ENCODE measurements around the gene MAFG. TPM values are rescaled to one million over a fixed set of nuclear protein-coding genes. Genes with fewer than 3 reads are reported as not detected.

Gene MAFG
- total RNA-seq, 1 donor: 19.1 TPM

DNA sequence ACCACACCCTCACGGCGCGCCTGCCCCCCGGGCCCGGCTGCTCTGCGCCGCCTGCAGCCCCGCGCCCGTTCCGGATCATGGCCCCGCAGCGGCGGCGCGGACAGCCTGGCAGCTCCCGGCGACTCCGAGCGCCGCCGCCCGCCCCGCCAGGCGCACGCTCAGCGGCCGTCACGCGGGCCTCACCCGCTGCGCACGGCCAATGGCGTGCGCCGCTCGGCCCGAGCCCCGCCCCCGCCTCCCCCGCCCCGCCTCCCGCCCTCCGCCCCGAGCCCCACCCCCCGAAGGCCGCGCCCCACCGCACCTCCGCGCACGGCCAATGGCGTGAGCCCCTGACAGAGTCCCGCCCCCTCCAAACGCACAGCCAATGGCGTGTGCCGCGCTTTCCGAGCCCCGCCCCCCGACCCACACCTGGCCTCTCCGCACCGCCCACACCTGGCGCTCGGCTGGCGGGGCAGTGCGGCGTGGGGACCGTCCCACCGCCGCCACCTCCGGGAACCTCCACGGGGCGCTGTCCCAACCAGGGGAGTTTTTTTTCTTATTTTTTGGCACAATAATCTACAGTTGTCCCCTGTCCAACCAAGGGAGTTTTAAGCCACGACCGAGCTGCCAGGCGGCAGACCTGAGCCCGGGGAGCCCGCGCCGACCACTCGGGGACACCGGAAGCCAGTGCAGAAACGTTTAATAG lies 16.1 kb downstream of the MAFG start, which contains the start of gene PCYT2:
Gene PCYT2, minus strand, starts transcription at position 123 of the 685 bp plus-strand sequence. Its CDS starts 44 bp downstream, at position 79.
- TF ChIP-seq, protein P1, sequence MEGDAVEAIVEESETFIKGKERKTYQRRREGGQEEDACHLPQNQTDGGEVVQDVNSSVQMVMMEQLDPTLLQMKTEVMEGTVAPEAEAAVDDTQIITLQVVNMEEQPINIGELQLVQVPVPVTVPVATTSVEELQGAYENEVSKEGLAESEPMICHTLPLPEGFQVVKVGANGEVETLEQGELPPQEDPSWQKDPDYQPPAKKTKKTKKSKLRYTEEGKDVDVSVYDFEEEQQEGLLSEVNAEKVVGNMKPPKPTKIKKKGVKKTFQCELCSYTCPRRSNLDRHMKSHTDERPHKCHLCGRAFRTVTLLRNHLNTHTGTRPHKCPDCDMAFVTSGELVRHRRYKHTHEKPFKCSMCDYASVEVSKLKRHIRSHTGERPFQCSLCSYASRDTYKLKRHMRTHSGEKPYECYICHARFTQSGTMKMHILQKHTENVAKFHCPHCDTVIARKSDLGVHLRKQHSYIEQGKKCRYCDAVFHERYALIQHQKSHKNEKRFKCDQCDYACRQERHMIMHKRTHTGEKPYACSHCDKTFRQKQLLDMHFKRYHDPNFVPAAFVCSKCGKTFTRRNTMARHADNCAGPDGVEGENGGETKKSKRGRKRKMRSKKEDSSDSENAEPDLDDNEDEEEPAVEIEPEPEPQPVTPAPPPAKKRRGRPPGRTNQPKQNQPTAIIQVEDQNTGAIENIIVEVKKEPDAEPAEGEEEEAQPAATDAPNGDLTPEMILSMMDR (IDR thresholded peaks at IDR 0.05; ENCODE audit: insufficient read depth, low read length): no peak
- H3K4me3 ChIP-seq (ENCODE audit: low read depth, low read length): peak within 1 kb of the TSS; percentile 81
- peak; percentile 77 for DNase-seq (ENCODE audit: low read depth)

DNA sequence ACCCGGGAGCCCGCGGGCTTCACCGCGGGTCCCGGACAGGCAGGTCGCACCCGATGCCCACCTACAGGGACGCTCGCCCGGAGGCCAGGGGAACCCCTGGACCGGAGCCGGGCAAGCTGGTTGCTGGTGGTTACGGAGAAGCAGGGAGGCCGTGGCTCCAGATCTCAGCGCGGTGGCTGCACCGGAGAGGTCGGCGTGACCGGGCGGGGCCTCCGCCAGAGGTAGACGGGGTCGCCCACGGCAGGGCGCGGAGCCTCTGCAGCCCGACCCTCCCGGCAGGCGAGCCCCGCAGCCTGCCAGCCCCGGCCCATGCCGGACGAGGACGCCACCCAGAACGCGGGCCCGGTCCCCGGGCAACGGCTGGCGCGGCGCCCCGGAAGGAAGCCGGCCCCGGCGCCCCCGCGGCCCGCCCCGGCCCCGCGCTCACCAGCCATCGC lies 16.7 kb downstream of the MAFG start:
- H3K4me3 ChIP-seq (ENCODE audit: low read depth, low read length): peak overlapping the region; percentile 81
- no peak for DNase-seq (ENCODE audit: low read depth)

DNA sequence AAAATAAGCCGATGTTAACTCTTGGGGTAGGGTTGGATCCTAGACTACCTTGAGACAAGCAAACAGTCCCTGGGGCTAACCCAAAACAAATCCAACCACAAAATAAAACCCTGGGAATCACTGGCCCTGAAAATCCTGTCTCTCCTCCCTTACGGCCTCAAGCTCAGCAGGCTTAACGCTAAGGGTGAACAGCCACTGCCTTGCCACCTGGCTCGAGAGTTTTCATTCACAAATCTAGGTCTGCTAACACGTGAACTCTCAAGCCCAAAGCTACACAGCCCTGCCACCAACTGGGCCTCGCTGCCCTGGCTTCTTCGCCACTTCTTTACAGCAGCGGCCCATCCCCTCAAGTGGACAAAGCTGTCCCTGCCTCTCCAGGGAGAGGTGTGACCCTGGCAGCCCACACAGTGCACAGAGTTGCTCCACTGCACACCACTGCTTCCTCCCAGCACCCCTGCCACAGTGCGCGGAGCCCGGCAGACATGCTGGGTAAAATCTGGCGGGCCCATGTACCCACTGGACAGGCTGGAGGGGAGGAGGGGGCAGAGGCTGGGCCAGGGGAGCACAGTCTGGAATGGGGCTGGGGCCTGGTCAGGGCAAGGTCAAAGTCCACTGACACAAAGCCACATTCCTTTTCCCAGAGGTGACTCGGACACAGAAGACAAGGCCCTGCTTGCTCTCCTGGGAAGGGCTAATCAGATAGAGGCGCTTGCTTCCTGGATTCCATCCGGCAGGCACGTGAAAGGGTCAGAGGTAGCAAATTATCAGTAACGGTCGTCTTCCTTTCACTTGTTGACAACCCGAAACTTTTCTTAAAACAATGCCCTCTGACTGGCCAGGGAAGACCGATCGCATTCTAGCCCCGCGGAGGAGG lies 17.3 kb downstream of the MAFG start:
- H3K4me3 ChIP-seq (ENCODE audit: low read depth, low read length): peak overlapping the region; percentile 81
- DNase-seq (ENCODE audit: low read depth): no peak
- TF ChIP-seq, protein P1 (IDR thresholded peaks at IDR 0.05; ENCODE audit: insufficient read depth, low read length): no peak

More for the DNA sequence above, 16.7 kb downstream of the MAFG start:
- TF ChIP-seq, protein P1 (IDR thresholded peaks at IDR 0.05; ENCODE audit: insufficient read depth, low read length): no peak

DNA sequence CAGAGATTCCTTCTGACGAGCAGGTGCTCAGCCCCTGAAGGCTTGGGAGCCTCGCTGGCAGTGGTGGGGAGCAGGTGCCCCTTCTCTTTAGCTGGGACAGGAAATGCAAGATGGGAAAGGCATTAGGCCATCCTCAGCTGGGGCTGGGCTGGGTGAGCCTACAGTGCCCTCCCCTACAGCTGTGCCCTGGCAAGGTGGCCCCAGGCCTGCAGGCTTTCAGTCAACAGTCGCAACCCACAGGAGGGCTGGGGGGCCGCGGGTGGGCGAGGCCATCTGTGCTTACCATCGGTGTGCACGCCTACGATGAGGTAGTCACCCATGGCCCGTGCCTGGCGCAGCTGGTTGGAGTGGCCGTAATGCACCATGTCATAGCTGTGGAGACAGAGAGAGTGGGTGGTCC lies 18.3 kb downstream of the MAFG start:
- H3K4me3 ChIP-seq (ENCODE audit: low read depth, low read length): no peak overlapping the region
- DNase-seq (ENCODE audit: low read depth): no peak
- TF ChIP-seq, protein P1 (IDR thresholded peaks at IDR 0.05; ENCODE audit: insufficient read depth, low read length): no peak

DNA sequence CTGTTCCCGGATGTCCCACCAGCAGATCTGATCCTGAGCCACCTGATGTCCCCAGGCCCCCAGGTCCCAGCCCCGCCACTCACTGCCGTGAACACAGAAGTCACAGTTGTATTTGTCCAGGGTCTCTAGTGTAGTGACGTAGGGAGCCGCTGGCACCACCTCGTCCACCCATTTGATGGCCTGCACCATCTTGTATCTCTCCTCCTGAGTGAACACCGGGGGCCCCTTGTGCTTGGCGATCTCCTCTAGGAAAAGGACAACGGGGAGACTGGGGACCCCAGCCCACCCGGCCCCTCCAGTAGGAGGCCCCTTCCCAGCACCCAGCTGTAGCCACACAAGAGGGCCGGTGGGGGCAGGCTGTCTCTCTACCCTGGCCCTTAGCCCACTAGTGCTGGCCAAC lies 18.7 kb downstream of the MAFG start:
- no peak overlapping the region for H3K4me3 ChIP-seq (ENCODE audit: low read depth, low read length)
- TF ChIP-seq, protein P1 (IDR thresholded peaks at IDR 0.05; ENCODE audit: insufficient read depth, low read length): no peak
- DNase-seq (ENCODE audit: low read depth): no peak

DNA sequence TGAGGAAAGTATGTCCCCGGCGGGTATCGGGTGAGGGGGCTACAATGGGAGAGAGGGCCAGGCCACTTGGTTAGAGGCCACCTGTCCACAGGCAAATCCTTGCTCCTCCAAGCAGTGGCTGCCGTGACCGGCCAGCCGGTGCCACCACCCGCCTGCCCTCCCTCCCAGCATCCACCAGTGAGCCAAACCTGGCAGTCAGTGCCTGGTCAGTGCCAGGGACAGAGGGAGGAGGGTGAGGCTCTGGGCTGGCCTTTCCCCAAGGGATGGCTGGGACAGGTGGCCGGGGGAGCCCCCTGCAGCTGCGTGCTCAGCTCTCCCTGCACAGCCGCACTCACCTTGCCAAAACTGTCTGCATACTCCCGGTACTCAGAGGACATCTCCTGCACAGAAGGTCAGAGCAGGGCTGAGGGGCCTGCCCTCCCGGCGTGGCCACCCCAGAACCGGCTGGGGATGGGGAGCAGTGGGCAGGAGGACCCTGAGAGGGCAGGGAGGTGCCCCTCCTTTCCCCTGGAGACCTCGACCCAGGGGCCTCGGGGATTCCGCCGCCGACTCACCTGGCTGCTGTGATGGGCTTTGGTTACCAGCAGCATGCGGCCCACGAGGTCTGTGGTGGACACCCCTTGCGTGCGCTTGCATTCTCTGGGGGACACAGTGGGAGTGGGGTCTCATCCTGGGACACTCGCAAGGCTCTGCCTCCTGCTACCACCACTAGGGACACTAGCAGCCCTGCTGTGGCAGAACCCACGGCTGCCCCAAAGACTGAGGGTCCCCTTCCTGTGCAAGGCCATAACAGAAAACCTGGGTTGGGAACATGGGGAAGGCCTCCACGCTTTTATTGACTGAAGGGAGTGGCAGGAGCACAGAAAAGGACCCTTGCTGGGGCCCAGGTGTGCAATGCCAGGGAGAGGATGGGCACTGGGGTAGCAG lies 20.1 kb downstream of the MAFG start:
- TF ChIP-seq, protein P1 (IDR thresholded peaks at IDR 0.05; ENCODE audit: insufficient read depth, low read length): no peak
- no peak for DNase-seq (ENCODE audit: low read depth)
- no peak overlapping the region for H3K4me3 ChIP-seq (ENCODE audit: low read depth, low read length)

All from fibroblast of the aortic adventitia (primary cell).